K562 (cell line): ENCODE results near the gene IER3IP1. TPM values are rescaled to one million over a fixed set of nuclear protein-coding genes. Genes with fewer than 3 reads are reported as not detected.

Experiments used
- FOXP4 ChIP-seq: sonication (generic); formaldehyde crosslinking; IDR thresholded peaks from 2 replicates; pipeline ENCODE4 v1.8.0; 2022; ENCODE audit warnings: mild to moderate bottlenecking, missing genetic modification reagents, borderline replicate concordance
- MGA ChIP-seq: fragments of 450-650 bp; IDR thresholded peaks from 2 replicates; pipeline ENCODE4 v1.6.1; 2016; ENCODE audit warnings: mild to moderate bottlenecking, moderate library complexity
- PHF8 ChIP-seq: fragments of 200-600 bp; sonication (generic); IDR thresholded peaks from 2 replicates; pipeline ENCODE4 v1.6.1; 2012; ENCODE audit warnings: mixed run types, mild to moderate bottlenecking, inconsistent platforms, low read length, moderate library complexity, borderline replicate concordance
- TRIM28 ChIP-seq: fragments of 450-650 bp; IDR thresholded peaks from 2 replicates; pipeline ENCODE4 v1.6.1; 2017
- ZNF121 ChIP-seq: sonication (generic); formaldehyde crosslinking; conservative IDR thresholded peaks from 2 replicates; pipeline ENCODE4 v1.8.0; 2022; ENCODE audit warnings: missing genetic modification reagents
- polyA plus RNA-seq, 8 experiments: library from polyadenylated mRNA; depleted of rRNA in 4 of 8; stranded (reverse) in 5 of 8; unstranded in 3 of 8; fragments of >200 nt; fragmentation: Nextera tagmentation in 2 of 8; fragmentation: Illumina TruSeq in 1 of 8; extraction: Ambion mirVana in 2 of 8; extraction: Trizol in 1 of 8; gene quantifications; 2 replicates each; pipeline versions ENCODE4 v1.2.1 to v1.2.3, GENCODE V29; 2011 to 2014; ENCODE audit warnings: inconsistent platforms in 1 of 8, missing spikeins in 1 of 8
- total RNA-seq, 7 experiments: library from RNA; depleted of rRNA in 6 of 7; stranded (reverse); fragments of >200 nt in 6 of 7; fragmentation: Illumina TruSeq in 2 of 7; extraction: Trizol in 2 of 7; gene quantifications; 2 replicates each; pipeline versions ENCODE4 v1.2.1 to v1.2.3, GENCODE V29; 2011 to 2021; ENCODE audit warnings: low replicate concordance in 1 of 7

The IER3IP1 gene
- total and polyA plus RNA-seq, 9 of the 15 experiments (the other 6 are each of a cell fraction or from before 2014, with no cell fraction given), result 9.0 to 38.2 (median 19.9) TPM

- TF ChIP-seq MGA (no peak), ZNF121 (CRISPR knock-in tag) (no peak), TRIM28 (no peak), PHF8 (no peak), FOXP4 (CRISPR knock-in tag) (no peak)
These were observed 12.9 kb downstream of the IER3IP1 start (continued) for GRCh38 chr18:47163241-47163640.
